Effector memory CD4-positive, alpha-beta T cell (primary cell): ENCODE results near the gene PCDHGA3.
A peak's percentile ranks its signal among the peaks of the same experiment; 100 is the strongest.
"Not testable (repeated sequence)": the region's sequence is repeated elsewhere in the genome, so short reads cannot be mapped to it uniquely, and the experiment has no call there.

Experiments
- DNase-seq, 3 donors: peaks; one replicate each; pipeline ENCODE4 v3.0.0-alpha.2; 2020
- H3K27ac ChIP-seq: 2 replicates; pipeline ENCODE4 v1.7.0; 2013; ENCODE audit warnings: mild to moderate bottlenecking, low read length, moderate library complexity; ENCODE audit not compliant: insufficient read depth, poor library complexity, severe bottlenecking
- H3K27me3 ChIP-seq: replicated peaks from 2 replicates; pipeline ENCODE4 v1.7.0; 2013; ENCODE audit warnings: mild to moderate bottlenecking, low read length; ENCODE audit not compliant: insufficient read depth, control insufficient read depth, poor library complexity, severe bottlenecking
- H3K36me3 ChIP-seq: 2 replicates; pipeline ENCODE4 v1.7.0; 2013; ENCODE audit warnings: mild to moderate bottlenecking, low read length, moderate library complexity; ENCODE audit not compliant: control insufficient read depth, insufficient read depth
- H3K4me1 ChIP-seq: 2 replicates; pipeline ENCODE4 v1.7.0; 2013; ENCODE audit warnings: low read length, mild to moderate bottlenecking; ENCODE audit not compliant: control insufficient read depth, insufficient read depth, poor library complexity, severe bottlenecking
- H3K4me3 ChIP-seq: 2 replicates; pipeline ENCODE4 v1.7.0; 2013; ENCODE audit warnings: low read length, low read depth, mild to moderate bottlenecking; ENCODE audit not compliant: insufficient read depth, poor library complexity, severe bottlenecking
- H3K9me3 ChIP-seq: 2 replicates; pipeline ENCODE4 v1.7.0; 2013; ENCODE audit warnings: mild to moderate bottlenecking, low read length, moderate library complexity; ENCODE audit not compliant: control insufficient read depth

PCDHGA3 gene

DNA sequence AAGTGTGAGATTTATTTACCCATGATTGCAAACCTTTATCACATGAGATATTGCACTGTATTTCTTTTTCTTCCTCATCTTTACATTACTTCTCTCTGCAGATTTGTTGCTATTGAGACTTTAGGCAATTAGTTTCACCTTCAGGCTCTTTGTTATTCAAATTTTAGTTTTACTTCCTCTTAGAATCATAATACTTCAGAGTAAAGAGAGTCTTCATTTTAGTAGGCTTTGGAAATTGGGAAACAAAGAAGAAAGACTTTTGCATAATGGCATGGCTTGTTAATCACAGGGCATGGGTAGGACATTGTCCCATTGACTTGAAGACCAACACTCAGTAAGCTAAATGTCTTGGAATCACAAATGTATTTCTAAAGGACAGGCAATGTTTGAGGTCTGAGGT is 19.1 kb downstream of the PCDHGA3 start:
- H3K27me3 ChIP-seq: peaks cover 19% of the 10 kb centered on the region
- H3K36me3 ChIP-seq: no peaks in the 10 kb centered on the region
- no peaks in the 10 kb centered on the region for H3K4me1 ChIP-seq
- no peak for DNase-seq
- H3K27ac ChIP-seq: no peak overlapping the region
- H3K9me3 ChIP-seq: no peaks in the 10 kb centered on the region
- H3K4me3 ChIP-seq: no peak overlapping the region

DNA sequence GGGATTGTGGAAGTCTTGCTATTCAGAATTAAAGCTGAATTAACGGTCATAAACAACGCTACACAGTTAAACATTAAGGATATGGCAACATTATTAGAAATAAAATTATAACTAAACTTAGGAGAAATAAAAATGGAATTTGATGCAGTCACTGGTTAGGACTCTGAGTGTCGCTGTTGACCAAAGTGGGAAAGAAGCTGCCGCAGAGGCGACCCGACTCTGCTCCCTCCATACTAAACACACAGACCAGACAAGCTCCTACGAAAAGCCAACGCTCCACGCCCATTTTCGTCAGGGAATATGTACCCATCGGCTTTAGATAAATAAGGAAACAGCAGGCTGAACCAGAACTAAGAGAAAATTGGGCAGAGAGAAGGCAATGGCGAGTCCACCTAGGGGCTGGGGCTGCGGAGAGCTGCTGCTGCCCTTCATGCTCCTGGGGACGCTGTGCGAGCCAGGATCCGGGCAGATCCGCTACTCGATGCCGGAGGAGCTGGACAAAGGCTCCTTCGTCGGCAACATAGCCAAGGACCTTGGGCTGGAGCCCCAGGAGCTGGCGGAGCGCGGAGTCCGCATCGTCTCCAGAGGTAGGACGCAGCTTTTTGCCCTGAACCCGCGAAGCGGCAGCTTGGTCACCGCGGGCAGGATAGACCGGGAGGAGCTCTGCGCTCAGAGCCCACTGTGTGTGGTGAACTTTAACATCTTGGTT is 20.5 kb downstream of the PCDHGA3 start, which contains the start of gene PCDHGA5:
Gene PCDHGA5 (plus strand): TSS at position 211 of the 709 bp plus-strand sequence. CDS start 169 bp downstream, at position 380.
- Histone ChIP-seq H3K4me3 (no peak within 1 kb of the TSS), H3K27me3 (peaks cover 19% of the 10 kb centered on the region), H3K9me3 (no peaks in the 10 kb centered on the region), H3K4me1 (no peaks in the 10 kb centered on the region), H3K27ac (no peak within 1 kb of the TSS), H3K36me3 (no peaks in the 10 kb centered on the region)
- no peak for DNase-seq

- Histone ChIP-seq H3K9me3 (no peaks in the 10 kb centered on the region), H3K27ac (no peak overlapping the region), H3K4me3 (no peak overlapping the region), H3K4me1 (no peaks in the 10 kb centered on the region), H3K27me3 (peaks cover 23% of the 10 kb centered on the region), H3K36me3 (no peaks in the 10 kb centered on the region)
- no peak for DNase-seq
These were observed 22.6 kb downstream of the PCDHGA3 start for GRCh38 chr5:141366016-141366896.

GRCh38 chr5:141369994-141370848 is 26.6 kb downstream of the PCDHGA3 start, which contains the start of gene PCDHGB3:
Gene PCDHGB3, plus strand, starts transcription at chr5:141370242. Its CDS starts 153 bp downstream, at chr5:141370395.
- Histone ChIP-seq H3K27me3 (peaks cover 20% of the 10 kb centered on the region), H3K9me3 (peaks cover 5% of the 10 kb centered on the region), H3K27ac (no peak within 1 kb of the TSS), H3K36me3 (no peaks in the 10 kb centered on the region), H3K4me3 (peak within 1 kb of the TSS; percentile 31), H3K4me1 (no peaks in the 10 kb centered on the region)
- peak in 1 of 3 donors; percentile 21 for DNase-seq

GRCh38 chr5:141371572-141372475 is 28.2 kb downstream of the PCDHGA3 start:
- peaks cover 7% of the 10 kb centered on the region for H3K27me3 ChIP-seq

GRCh38 chr5:141373673-141374317 is 30.2 kb downstream of the PCDHGA3 start, which contains the start of gene PCDHGA6:
Gene PCDHGA6, plus strand, starts transcription at chr5:141373891. Its CDS starts 193 bp downstream, at chr5:141374084.
- no peak for DNase-seq
- H3K9me3 ChIP-seq: peaks cover 5% of the 10 kb centered on the region

More at GRCh38 chr5:141371572-141372475, 28.2 kb downstream of the PCDHGA3 start:
- no peaks in the 10 kb centered on the region for H3K4me1 ChIP-seq
- peaks cover 5% of the 10 kb centered on the region for H3K9me3 ChIP-seq
- no peak overlapping the region for H3K27ac ChIP-seq
- no peaks in the 10 kb centered on the region for H3K36me3 ChIP-seq
- H3K4me3 ChIP-seq: no peak overlapping the region
- no peak for DNase-seq

DNA sequence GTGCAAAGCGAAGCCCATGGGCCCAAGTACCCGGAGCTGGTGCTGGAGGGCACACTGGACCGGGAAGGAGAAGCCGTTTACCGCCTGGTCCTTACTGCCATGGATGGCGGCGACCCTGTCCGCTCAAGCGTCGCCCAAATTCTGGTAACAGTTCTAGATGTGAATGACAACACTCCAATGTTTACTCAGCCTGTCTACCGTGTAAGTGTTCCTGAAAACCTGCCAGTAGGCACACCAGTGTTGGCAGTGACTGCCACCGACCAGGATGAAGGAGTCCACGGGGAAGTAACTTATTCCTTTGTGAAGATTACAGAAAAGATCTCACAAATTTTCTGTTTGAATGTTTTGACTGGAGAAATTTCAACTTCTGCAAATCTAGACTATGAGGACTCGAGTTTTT is 31.0 kb downstream of the PCDHGA3 start:
- DNase-seq: no peak
- Histone ChIP-seq H3K27ac (no peak overlapping the region), H3K36me3 (no peaks in the 10 kb centered on the region), H3K9me3 (peaks cover 5% of the 10 kb centered on the region), H3K4me3 (no peak overlapping the region), H3K4me1 (no peaks in the 10 kb centered on the region), H3K27me3 (peaks cover 3% of the 10 kb centered on the region)

More at GRCh38 chr5:141373673-141374317, 30.2 kb downstream of the PCDHGA3 start, which contains the start of gene PCDHGA6:
- Histone ChIP-seq H3K4me3 (no peak within 1 kb of the TSS), H3K27ac (no peak within 1 kb of the TSS), H3K36me3 (no peaks in the 10 kb centered on the region), H3K4me1 (no peaks in the 10 kb centered on the region), H3K27me3 (peaks cover 6% of the 10 kb centered on the region)

GRCh38 chr5:141375444-141376155 is 32.0 kb downstream of the PCDHGA3 start:
- not testable (repeated sequence) for H3K4me3 ChIP-seq, H3K27me3 ChIP-seq, H3K9me3 ChIP-seq, H3K27ac ChIP-seq, H3K4me1 ChIP-seq, DNase-seq, H3K36me3 ChIP-seq
